Stimulated activated CD8-positive, alpha-beta memory T cell treated with anti-CD3 and anti-CD28 coated beads, Interleukin-15, amount 100 ng/mL, for 1 hour (primary cell): ENCODE measurements around the gene SEMA3A.

Source experiments
- DNase-seq: peaks from one replicate; pipeline ENCODE4 v3.0.0-alpha.2; 2020; ENCODE audit warnings: low read depth

Gene SEMA3A

DNA sequence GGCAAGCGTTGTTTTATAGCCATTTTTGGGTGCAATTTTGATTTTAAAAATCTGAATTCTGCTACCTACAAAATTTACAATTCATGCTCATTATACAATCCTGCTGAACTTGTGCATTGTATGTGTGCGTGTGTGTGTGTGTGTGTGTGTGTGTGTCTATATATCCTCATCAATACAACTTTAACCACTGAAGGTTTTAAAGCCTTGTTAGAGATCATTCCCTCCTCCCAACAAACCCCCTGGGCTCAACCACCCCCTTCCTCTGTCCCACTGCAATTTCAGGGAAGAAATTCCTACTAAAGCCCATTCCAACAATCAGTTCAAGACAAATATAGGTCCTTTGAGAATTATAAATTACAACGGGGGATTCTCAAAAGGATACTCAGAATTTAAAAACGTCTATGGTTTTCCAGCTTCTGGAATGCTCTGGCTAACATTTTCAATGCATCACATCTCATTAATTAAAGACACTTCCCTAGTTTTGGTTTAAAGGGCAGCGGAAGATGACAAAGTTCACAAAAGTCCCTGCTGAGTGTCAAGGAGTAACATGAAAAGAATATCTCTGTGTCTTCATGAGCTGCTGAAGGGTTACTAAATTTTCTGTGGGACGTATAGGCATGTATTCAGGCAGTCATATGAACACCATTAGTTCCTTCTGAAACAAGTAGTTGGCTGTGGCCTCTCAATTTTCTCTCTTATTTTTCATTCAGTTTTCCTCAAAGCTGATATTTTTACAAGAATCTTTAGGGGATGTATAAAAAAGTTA is 889 bp upstream of the SEMA3A start:
- DNase-seq: no peak

DNA sequence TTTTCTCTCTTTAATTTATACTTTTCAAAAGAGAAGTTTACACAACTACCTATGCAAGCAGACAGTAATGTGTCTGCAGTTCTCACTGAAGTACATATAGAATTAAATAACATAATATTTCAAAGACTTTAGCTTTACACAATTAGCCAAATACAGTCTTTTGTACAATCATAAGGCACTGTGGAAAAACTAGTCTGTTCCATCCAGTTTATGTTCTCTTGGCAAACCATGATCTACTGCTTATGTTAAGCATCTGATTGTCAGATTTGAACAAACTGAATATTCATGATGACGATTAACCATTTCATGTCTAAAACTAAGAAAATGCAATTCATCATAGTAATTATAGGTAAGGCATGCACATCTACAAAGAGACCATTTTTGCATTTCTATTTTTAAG is 842 bp downstream of the SEMA3A start:
- no peak for DNase-seq

DNA sequence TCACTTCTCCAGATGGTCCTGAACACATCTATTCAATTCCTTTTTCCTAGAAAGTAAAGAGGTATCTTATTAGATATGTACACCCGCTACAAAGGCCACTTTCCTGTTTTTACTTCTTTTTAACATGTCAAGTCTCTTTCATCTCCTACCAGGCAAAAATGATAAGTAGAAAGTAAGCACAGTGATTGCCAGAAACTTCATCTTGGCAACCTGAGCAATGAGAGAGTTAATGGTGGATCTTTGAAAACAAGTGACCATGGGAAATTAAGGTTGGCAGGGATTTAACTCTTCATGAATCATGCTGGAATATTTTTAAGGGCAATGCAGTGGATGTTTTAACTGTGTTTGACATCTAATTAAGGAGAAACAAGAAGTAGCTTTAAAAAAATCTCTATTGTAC is 2.7 kb downstream of the SEMA3A start:
- DNase-seq: no peak

DNA sequence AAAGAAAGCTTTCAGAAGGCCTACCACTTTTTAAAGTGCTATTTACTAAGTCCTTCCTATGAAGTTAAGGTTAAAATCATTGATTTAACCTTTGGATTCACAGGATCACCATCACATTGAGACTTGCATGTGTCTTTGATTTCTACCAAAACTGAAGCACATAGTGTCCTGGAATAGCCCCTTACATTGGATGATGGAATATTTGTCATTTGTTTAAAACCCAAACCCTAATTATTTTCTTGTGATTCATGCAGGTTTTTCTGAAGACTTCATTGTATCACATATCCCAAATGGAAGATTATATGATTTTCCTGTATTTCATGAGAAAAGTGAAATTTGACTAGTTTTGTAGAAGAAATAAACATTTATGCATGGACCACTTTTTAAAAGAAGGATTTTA is 3.3 kb downstream of the SEMA3A start:
- no peak for DNase-seq

DNA sequence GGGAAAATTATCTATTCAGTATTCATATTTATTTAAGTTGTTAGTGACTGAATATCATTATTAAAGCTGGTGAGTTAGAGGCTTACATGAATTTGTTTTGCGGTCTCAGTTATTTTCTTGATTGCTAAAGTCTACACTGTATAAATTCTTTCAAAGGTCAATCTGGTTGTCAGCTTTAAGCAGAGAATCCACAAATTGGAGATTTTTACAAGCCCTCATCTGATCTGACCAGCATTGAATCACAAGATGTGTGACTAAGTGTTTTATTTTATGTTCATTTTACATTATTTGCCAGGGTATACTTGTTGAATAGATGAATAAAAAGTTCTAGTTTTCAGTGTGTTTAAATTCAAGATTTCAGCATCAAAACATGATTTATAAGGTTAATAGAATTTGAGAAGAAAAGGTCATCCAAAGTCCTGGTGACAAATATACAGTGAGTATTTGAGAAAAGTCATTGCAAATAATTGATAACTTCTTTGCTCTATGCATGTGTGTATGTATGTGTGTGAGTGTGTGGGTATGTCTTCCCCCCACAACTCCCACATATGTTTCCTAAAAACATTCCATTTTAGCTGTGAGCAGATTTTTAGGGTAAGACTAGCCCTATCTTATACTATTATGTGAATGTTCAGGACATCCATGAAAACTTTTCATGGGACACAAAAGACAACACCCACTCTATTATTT is 4.4 kb downstream of the SEMA3A start:
- DNase-seq: no peak

DNA sequence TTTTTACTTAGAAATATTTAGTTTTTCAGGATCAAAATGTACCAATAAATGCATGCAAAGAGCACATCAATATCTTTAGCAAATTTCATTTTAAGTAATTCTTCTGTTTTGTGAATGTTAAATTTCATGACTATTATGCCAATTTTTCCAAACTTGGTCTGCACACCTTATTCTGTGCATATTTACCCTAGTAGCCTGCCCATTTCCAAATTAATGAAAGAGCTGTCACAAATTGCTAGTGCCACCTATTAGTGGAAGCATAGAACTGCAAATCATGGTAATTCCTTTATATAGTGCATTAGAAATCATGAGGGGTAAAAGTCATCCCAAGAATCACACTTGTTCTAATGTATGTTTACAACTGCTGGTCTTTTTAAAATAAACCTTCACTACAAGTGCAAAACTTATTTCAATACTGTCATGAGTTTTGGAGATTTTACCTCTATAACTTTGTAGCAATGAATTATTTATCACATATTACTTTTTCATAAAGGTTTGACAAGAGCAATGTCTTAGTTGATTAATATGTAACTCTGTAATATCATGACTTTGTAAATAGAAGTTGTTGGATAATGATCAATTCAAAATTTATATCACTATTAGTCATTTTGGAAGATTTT is 5.7 kb downstream of the SEMA3A start:
- DNase-seq: no peak

DNA sequence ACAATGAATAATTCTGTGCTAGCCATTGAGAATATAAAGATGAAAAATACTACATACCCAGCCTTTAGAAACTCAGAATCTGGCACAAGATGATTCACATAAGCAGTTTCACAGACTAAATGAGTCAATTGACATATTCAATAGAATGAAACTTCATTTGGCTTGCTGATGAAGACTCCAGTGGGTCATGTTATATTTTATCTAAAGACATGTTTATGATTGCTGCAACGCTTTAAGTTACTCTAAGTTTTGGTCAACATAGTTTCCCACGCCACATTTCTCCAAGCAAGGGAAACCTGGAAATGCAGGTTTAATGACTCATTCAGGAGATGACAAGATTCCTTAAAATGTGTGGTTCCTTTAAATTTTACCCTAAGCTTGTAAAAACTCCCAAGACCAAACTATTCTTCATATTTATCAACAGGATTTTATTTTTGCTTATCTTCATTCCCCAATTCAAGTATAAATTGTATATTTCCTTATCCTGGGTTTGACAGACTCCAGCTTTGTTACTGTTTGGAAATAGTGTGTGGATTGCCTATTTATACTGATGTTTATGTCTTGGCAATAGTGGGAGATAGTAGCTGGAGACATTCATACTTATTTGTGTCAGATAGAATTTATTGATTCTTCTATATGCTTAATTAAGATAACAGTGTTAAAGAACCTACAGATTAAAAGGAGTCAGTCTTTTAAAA is 6.6 kb downstream of the SEMA3A start:
- no peak for DNase-seq

DNA sequence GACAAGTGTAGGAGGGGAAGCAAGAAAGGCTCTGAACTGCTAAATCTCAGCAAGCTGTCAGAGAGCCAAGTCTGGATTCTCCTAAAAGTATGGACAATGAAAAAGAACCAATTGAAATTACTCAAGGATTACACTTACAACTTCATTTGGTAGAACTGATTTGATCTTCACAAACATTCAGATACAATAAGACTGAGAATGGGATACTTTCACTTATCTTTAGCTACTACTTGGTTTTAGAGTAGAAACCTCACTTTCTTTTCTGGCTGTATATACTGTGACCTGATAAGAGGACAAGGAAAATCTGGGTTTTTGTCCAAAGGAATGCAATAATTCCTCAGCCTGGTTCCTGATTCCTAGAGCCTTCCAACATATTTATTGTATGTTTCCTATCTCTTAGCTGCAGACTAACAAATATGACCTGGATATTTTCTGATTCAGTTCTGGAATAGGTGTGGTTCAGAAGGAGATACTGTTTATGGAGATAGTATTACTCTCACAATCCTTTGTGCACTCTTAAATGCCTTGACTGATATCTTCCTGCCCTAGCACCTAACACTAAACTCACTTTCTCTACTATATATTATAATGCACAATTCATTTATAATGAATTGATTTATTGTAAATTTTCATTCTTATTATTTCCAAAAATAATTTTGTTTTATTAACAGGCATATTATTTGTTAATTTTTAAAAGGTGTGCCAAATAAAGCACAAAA is 7.3 kb downstream of the SEMA3A start:
- DNase-seq: no peak

DNA sequence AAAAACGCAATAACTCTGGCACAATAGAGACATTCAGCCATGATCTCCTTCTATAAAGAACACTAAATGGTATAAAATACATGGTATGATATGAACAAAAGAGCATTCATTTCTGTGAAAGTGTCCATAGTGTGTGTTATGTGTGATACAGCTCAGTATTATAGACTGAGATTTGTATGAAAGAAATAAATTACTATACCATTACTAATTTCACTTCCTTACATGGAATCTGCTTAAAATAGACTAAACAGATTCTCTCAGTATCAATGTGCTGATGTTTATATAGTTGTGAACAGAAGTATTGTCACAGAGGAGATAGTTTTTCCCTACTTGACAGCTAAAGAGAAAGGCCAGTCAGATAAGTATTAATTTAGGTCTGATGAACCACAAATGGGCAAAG is 10.8 kb downstream of the SEMA3A start:
- DNase-seq: no peak

DNA sequence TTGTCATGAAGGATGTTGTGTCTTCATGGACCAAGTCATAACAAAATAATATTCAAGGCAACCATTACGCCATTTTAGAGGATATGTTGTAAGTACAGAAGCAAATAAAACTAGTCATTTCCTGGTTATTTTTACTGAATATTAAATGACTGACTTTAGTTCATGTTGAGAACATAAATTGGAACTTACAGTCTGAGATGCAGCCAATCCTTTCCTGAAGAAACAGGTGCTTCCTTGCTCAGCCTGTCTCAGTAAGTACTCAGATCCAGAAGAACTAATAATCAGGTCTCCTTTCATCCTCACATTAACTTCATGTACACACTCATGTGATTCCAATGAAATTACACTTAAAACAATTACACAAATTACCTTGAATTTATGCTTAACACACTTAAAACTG is 12.3 kb downstream of the SEMA3A start:
- DNase-seq: no peak

DNA sequence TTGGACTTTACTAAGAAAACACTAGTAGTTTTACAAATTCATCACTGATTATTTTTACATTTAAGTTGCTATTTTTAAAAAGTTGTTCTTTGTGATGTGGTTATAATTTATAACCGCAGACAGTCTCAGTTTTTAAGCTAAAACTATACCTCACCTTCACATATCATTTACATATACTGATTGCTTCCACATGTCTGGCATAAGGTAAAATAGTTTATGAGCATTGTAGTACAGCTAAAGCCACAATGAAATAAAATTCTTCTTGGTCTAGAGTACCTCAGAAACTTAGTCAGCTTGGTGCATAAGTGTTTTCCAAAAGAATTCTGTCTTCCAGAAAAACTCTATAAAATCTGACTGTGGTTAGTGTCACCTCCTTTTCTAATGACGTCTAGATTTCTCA is 13.0 kb downstream of the SEMA3A start:
- no peak for DNase-seq

DNA sequence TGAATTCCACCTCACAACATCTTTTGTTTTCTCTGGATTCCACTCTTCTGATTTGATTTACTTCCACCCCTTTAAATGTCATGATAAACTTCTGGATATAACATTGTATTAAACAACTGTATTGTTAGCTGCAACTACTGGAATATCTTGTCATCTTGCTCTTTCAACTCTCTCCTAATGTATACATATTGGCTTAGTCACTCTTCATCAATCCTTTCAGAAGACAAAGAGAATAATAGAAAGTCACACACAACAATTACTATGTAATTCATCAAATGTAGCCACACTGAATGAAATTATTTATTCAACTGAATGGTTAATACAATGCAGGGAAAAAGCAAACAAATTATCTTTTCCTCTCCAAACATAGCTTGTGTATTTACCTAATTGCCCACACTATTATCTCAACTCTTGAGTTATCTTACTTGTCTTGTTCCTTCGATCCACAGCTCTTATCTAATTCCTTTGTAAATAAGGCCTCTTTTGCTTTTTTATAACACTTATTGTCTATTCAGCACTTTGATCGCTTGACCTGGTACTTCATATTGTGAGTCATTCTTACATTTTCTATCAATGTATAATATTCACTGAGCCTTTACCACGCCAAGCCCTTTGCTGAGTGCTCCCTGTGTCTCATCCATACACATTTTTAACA is 16.7 kb downstream of the SEMA3A start:
- DNase-seq: no peak

DNA sequence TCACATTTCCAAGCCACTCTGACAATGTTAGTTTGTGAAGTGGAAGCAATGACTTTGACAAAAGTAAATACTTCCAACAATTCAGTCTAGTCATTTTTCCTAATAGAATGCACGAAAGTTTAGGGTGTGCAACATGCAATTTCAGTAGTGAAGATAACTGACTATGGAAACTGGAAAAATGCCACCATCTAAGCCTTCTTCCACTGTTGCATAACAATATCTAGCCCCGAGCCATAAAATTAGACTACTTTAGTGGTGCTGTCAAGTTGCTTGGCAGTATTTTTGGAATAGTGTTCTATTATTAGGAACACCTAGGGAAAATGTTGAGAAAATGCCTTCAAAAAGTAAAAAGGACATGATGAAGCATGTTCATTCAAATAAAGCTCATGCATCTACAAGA is 17.9 kb downstream of the SEMA3A start:
- no peak for DNase-seq

DNA sequence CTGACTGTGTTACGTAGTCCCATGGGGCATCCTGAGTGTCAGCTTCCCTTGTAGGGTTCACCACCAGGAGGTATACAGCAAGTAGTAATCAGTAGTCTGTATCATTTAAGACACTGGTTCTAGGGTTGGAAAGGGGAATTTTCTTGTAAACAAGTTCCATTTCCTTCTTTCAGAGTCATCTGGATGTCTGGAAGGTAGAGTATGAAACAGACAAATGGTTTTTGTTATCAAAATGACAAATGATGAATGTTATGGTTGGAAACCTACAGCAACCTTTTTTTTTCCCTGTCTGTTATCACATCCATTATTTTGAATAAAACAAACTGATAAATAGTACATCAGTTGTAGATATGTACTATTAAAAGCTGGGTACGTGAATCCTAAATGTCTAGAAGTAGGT is 19.1 kb downstream of the SEMA3A start:
- DNase-seq: no peak

DNA sequence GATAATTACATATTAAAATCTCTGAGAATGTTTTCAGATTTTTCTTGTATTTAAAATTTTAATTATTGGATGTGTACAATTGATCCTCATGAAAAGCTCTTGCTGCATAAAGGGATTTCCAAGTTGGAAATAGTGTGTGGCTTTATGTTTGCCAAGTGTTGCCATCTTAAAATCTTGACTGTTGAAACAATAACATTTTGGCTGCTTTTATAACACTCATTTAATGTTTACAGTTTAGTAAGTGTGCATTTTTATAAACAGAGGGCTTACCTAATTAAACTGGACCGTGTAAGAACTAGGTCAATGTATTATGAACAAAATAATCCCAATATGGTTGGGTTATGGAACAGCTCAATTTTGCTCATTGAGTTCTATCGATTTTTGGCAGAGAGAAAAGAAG is 23.9 kb downstream of the SEMA3A start:
- no peak for DNase-seq

DNA sequence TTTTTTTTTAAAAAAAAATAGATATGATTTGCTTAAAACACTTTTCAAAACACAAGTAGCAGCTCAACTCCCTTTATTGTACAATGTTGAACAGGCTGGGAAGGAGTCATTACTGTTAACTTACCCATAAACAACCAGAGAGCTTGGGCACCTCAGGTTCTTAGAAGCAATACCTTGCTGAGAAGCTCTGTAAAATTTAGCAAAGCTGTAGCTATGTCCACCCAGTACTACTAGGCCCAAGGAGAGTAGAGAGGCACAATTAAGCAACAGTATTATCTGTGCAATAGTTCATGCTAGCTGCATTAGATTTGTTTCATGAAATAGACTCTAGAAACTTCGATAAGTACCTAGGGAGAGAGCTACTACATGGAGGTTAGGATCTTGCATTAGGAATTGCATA is 32.0 kb downstream of the SEMA3A start:
- DNase-seq: no peak

DNA sequence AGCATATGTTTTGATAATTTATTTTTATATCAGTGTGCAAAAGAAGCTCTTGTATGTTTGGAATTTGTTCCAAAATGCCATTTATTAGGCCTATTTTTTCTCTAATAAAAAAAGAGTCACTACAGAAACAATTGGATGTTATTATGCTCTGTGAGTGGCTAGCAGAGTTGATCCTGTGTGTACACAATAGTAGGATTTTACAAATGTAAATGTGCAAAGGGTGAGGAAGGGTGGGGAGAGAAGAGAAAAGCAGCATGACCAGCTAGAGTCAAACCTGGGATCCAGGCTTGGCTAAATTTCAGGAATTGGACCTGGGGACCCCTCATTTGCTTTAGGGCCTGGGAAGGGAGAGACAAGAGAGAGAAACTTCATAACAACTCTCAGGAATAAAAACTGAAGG is 32.5 kb downstream of the SEMA3A start:
- no peak for DNase-seq

DNA sequence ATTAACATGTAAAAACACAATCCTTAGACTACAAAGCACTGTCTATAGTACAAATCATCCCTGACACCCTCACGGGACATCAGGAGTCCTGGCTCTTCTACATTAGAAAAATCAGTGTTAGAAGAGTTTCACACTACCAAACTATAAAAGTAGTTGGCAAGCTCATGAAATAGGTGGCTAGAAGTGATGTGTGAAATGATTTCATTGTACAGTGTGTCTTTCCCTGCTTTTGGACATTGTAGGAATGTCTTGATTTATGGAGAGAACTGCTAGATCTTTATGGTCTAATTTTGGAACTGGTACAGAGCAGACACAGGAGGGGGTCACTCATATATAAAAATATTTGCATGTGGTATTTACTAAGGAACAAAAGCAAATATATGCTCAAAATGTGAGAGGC is 33.2 kb downstream of the SEMA3A start:
- DNase-seq: no peak

DNA sequence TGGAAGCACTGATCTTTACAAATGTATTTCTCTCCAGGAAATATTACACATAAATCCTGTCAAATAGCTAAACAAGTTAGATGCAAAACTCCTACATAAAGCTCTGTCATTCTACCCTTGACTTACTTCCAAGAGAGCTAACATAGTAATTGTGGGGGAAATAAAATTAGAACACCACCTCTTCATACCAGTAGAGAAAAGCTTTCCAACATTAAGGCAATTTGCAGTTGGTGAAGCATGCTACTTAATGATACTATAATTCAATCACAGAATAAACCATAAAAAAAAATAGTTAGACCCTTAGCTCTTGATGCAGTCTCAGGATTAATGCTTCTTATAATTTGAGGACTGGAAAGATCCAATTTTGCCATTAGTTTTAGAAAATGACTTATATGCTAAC is 35.2 kb downstream of the SEMA3A start:
- no peak for DNase-seq

DNA sequence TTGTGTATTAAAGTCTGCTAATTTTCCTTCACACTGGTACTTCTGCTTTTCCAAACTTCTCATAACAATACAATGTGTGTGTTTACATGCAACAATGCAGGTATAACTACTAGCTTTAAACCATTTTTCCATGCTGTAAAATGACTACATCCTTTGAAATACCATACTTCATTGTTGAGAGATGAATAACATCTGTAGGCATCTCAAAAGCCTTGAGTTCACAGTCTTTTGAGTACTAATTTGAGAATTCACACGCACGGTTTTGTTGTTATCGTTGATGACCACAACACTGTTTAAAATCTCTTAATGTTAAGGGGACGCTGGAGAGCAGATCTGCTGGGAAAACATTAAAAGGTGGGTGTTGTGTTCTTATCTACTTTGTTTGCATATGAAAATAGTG is 37.4 kb downstream of the SEMA3A start:
- DNase-seq: no peak

DNA sequence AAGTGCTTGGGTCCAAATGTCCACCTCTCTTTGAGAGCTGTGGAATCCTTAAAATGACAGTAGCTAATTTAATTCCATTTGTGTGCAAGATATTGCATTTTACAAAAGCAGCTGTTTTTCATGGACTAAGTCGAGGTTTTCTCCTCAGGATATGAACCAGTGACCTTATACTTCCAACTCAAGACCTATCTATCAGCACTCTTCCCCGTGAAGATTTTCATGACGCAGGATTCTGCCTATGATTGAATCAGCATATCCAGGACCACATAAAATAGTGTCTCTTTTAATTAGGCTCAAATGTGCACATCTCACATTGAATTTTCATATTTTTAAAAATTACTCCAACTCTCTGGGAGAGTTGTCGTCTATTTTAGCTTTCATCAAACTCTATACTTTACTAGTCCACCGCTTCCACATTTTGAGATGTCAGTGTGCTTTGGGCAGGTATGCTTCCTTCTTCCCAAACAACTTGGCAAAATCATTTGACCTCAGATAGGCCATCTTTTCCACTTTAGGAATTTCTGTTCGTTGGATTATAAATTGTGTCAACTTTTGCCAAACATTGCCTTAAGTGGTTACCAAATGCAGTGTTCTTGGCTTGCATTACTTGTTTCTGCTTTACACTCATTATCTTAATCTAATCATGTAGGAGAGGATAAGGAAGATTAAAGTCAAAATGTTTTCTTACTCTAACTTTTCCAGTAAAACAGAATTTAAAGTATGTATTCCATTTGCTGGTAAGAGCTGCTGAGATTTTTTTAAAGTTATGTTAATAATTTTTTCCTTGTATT is 39.4 kb downstream of the SEMA3A start:
- no peak for DNase-seq
